ENCODE measurements around the gene DNAJC28.

The DNAJC28 gene

GRCh38 chr21:33522953-33523349 lies 31.4 kb upstream of the DNAJC28 start:
- H3K27me3 ChIP-seq (ENCODE audit: insufficient read depth, poor library complexity, severe bottlenecking) = no peaks in the 10 kb centered on the region
- TF ChIP-seq REST (IDR thresholded peaks at IDR 0.05; ENCODE audit: insufficient replicate concordance, low read depth) = no peak
- TF ChIP-seq SPI1 (IDR thresholded peaks at IDR 0.05; ENCODE audit: borderline replicate concordance, low read depth) = no peak
- no peak for TF ChIP-seq CTCF (IDR thresholded peaks at IDR 0.05; ENCODE audit: insufficient read depth, low read length)
- no peak for TF ChIP-seq POLR2AphosphoS5 (IDR thresholded peaks at IDR 0.05; ENCODE audit: low read depth)
- TF ChIP-seq GABPA (IDR thresholded peaks at IDR 0.05; ENCODE audit: low read depth) = no peak
- DNase-seq (ENCODE audit: low read depth in 1 of 2, low spot score in 1 of 2) = no peak
- H3K4me3 ChIP-seq (replicated peaks; ENCODE audit: insufficient read depth, low read length) = no peak overlapping the region
- H3K27ac ChIP-seq (replicated peaks) = no peak overlapping the region

GRCh38 chr21:33522297-33522952 lies 30.9 kb upstream of the DNAJC28 start:
- Histone ChIP-seq H3K27me3 (ENCODE audit: insufficient read depth, poor library complexity, severe bottlenecking) (no peaks in the 10 kb centered on the region), H3K4me3 (replicated peaks; ENCODE audit: insufficient read depth, low read length) (no peak overlapping the region), H3K27ac (replicated peaks) (no peak overlapping the region)
- TF ChIP-seq GABPA (IDR thresholded peaks at IDR 0.05; ENCODE audit: low read depth) (no peak), CTCF (IDR thresholded peaks at IDR 0.05; ENCODE audit: insufficient read depth, low read length) (no peak), REST (IDR thresholded peaks at IDR 0.05; ENCODE audit: insufficient replicate concordance, low read depth) (no peak), POLR2AphosphoS5 (IDR thresholded peaks at IDR 0.05; ENCODE audit: low read depth) (no peak), SPI1 (IDR thresholded peaks at IDR 0.05; ENCODE audit: borderline replicate concordance, low read depth) (no peak)
- DNase-seq (ENCODE audit: low read depth in 1 of 2, low spot score in 1 of 2) = no peak

GRCh38 chr21:33518899-33519298 lies 27.4 kb upstream of the DNAJC28 start:
- DNase-seq (ENCODE audit: low read depth in 1 of 2, low spot score in 1 of 2) = no peak
- Histone ChIP-seq H3K4me3 (replicated peaks; ENCODE audit: insufficient read depth, low read length) (no peak overlapping the region), H3K27ac (replicated peaks) (no peak overlapping the region), H3K27me3 (ENCODE audit: insufficient read depth, poor library complexity, severe bottlenecking) (no peaks in the 10 kb centered on the region)
- TF ChIP-seq REST (IDR thresholded peaks at IDR 0.05; ENCODE audit: insufficient replicate concordance, low read depth) (no peak), POLR2AphosphoS5 (IDR thresholded peaks at IDR 0.05; ENCODE audit: low read depth) (no peak), SPI1 (IDR thresholded peaks at IDR 0.05; ENCODE audit: borderline replicate concordance, low read depth) (no peak), GABPA (IDR thresholded peaks at IDR 0.05; ENCODE audit: low read depth) (no peak), CTCF (IDR thresholded peaks at IDR 0.05; ENCODE audit: insufficient read depth, low read length) (no peak)
